ENCODE results near the gene PAFAH2. TPM values are rescaled to one million over a fixed set of nuclear protein-coding genes. Genes with fewer than 3 reads are reported as not detected.
"Not testable (repeated sequence)": the region's sequence is repeated elsewhere in the genome, so short reads cannot be mapped to it uniquely, and the experiment has no call there.

PAFAH2 gene
- total and polyA plus RNA-seq, 2 donors from 2014 or later, result 21.0 to 23.5 TPM

GRCh38 chr1:25947027-25947426, 50.8 kb downstream of the PAFAH2 start:
- no peaks in the 10 kb centered on the region for H3K36me3 ChIP-seq (ENCODE audit: control insufficient read depth in 2 of 3, insufficient read depth in 3 of 3, low read length in 3 of 3)
- FAIRE-seq, result no peak
- TF ChIP-seq CTCF (IDR thresholded peaks at IDR 0.05; ENCODE audit: borderline replicate concordance, extremely low read depth, insufficient read depth), result no peak
- H3K4me3 ChIP-seq (ENCODE audit: low read length in 3 of 3), result no peak overlapping the region
- DNase-seq, result no peak
- intact Hi-C loops (cut with DNase I), result no loop called here
- no peaks in the 10 kb centered on the region for H3K27me3 ChIP-seq (ENCODE audit: control insufficient read depth, insufficient read depth, low read length)
- no peaks in the 10 kb centered on the region for H3K4me1 ChIP-seq (ENCODE audit: control insufficient read depth in 2 of 3, insufficient read depth in 2 of 3, low read depth in 1 of 3, low read length in 3 of 3)
- H3K27ac ChIP-seq (ENCODE audit: low read depth in 2 of 2, low read length in 2 of 2), result no peak overlapping the region
- no peaks in the 10 kb centered on the region for H3K9me3 ChIP-seq (ENCODE audit: control insufficient read depth in 2 of 3, insufficient read depth in 1 of 3, low read length in 3 of 3)
- H3K9ac ChIP-seq (ENCODE audit: low read length in 3 of 3), result no peak overlapping the region

GRCh38 chr1:25945761-25946160, 52.1 kb downstream of the PAFAH2 start:
- Histone ChIP-seq H3K9me3 (ENCODE audit: control insufficient read depth in 2 of 3, insufficient read depth in 1 of 3, low read length in 3 of 3) (no peaks in the 10 kb centered on the region), H3K4me1 (ENCODE audit: control insufficient read depth in 2 of 3, insufficient read depth in 2 of 3, low read depth in 1 of 3, low read length in 3 of 3) (no peaks in the 10 kb centered on the region), H3K27me3 (ENCODE audit: control insufficient read depth, insufficient read depth, low read length) (no peaks in the 10 kb centered on the region), H3K9ac (ENCODE audit: low read length in 3 of 3) (no peak overlapping the region), H3K27ac (ENCODE audit: low read depth in 2 of 2, low read length in 2 of 2) (no peak overlapping the region), H3K4me3 (ENCODE audit: low read length in 3 of 3) (no peak overlapping the region), H3K36me3 (ENCODE audit: control insufficient read depth in 2 of 3, insufficient read depth in 3 of 3, low read length in 3 of 3) (no peaks in the 10 kb centered on the region)
- no peak for DNase-seq
- no peak for TF ChIP-seq CTCF (IDR thresholded peaks at IDR 0.05; ENCODE audit: borderline replicate concordance, extremely low read depth, insufficient read depth)
- intact Hi-C loops (cut with DNase I), result no loop called here
- FAIRE-seq, result no peak

DNA sequence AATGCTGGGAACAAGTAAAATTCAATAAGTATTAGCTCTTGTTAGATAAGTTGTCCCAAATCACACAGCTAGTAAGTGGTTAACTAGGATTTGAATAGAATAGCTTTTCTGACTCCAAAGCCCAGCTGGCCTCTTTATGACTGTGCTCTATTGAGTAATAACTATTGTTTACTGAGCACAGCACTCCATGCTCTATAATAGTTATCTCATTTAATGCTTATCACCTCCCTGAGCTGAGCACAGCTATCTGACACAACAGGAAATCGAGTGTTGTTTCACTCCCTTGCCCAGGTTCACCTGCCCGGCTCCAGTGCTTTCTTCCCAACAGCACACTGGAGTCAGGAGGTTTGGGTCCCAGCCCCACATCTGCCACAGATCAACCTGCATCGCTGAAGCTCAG, 52.9 kb downstream of the PAFAH2 start:
- FAIRE-seq (no peak), DNase-seq (no peak)
- Histone ChIP-seq H3K36me3 (ENCODE audit: control insufficient read depth in 2 of 3, insufficient read depth in 3 of 3, low read length in 3 of 3) (no peaks in the 10 kb centered on the region), H3K27ac (ENCODE audit: low read depth in 2 of 2, low read length in 2 of 2) (no peak overlapping the region), H3K4me1 (ENCODE audit: control insufficient read depth in 2 of 3, insufficient read depth in 2 of 3, low read depth in 1 of 3, low read length in 3 of 3) (no peaks in the 10 kb centered on the region), H3K4me3 (ENCODE audit: low read length in 3 of 3) (no peak overlapping the region), H3K27me3 (ENCODE audit: control insufficient read depth, insufficient read depth, low read length) (no peaks in the 10 kb centered on the region), H3K9ac (ENCODE audit: low read length in 3 of 3) (no peak overlapping the region), H3K9me3 (ENCODE audit: control insufficient read depth in 2 of 3, insufficient read depth in 1 of 3, low read length in 3 of 3) (no peaks in the 10 kb centered on the region)
- TF ChIP-seq CTCF (IDR thresholded peaks at IDR 0.05; ENCODE audit: borderline replicate concordance, extremely low read depth, insufficient read depth), result no peak
- intact Hi-C loops (cut with DNase I), result no loop called here

DNA sequence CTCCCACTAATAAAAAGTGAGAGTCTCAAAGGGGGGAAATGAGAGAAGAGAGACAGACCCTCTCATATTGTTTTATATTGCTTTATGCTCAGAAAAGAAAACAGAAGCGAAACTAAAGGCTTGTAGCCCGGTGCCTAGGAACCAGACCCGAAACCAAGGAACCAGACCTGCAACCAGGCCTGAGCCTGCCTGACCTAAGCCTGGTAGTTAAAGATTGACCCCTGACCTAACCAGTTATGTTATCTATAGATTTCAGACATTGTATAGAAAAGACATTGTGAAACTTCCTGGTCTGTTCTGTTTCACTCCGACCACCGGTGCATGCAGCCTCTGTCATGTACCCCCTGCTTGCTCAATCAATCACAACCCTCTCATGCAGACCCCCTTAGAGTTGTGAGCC, 54.4 kb downstream of the PAFAH2 start:
- H3K27ac ChIP-seq (ENCODE audit: low read depth in 2 of 2, low read length in 2 of 2); H3K9ac ChIP-seq (ENCODE audit: low read length in 3 of 3); H3K4me1 ChIP-seq (ENCODE audit: control insufficient read depth in 2 of 3, insufficient read depth in 2 of 3, low read depth in 1 of 3, low read length in 3 of 3); H3K9me3 ChIP-seq (ENCODE audit: control insufficient read depth in 2 of 3, insufficient read depth in 1 of 3, low read length in 3 of 3); DNase-seq; H3K27me3 ChIP-seq (ENCODE audit: control insufficient read depth, insufficient read depth, low read length); H3K36me3 ChIP-seq (ENCODE audit: control insufficient read depth in 2 of 3, insufficient read depth in 3 of 3, low read length in 3 of 3); H3K4me3 ChIP-seq (ENCODE audit: low read length in 3 of 3); intact Hi-C loops (cut with DNase I); FAIRE-seq: not testable (repeated sequence)

All from kidney (tissue), 14 donors.